Endothelial cell of umbilical vein (primary cell): Measurements from ENCODE around the gene TEK. TPM values are rescaled to one million over a fixed set of nuclear protein-coding genes. Genes with fewer than 3 reads are reported as not detected.

Source experiments
- BruUV-seq: library from RNA; stranded (reverse); fragments of 400-500 nt; replicated peaks from 2 replicates; lab custom pipeline; 2021; lab: Mats Ljungman, UMichigan
- CTCF ChIA-PET: fragments of 300-600, 350-600 bp; sonication (Branson Sonifier 250); formaldehyde crosslinking; loops from one replicate; lab custom pipeline; 2021; ENCODE audit warnings: antibody characterized with exemption, inconsistent platforms; lab: Charles Lee
- POLR2A ChIA-PET: fragments of 300-600, 350-600 bp; sonication (Branson Sonifier 250); formaldehyde crosslinking; loops from one replicate; lab custom pipeline; 2021; ENCODE audit warnings: antibody characterized with exemption, inconsistent platforms; lab: Charles Lee
- DNase-seq: peaks from one replicate; pipeline ENCODE4 v3.0.0-alpha.2; 2011; ENCODE audit warnings: low read depth, low spot score
- FAIRE-seq: peaks from 2 replicates; lab custom pipeline; 2011; peaks lifted over from hg19 to GRCh38; lab: Jason Lieb, UNC
- H2AFZ ChIP-seq: 2 replicates; pipeline ENCODE4 v1.6.0; 2012; ENCODE audit warnings: low read depth, low read length, control low read depth, inconsistent platforms
- H3K27ac ChIP-seq: 2 replicates; pipeline ENCODE4 v1.5.1; 2011; ENCODE audit warnings: low read depth, mild to moderate bottlenecking, control low read depth, low read length, moderate library complexity; ENCODE audit not compliant: insufficient read depth
- H3K27me3 ChIP-seq, 2 experiments: 2 replicates each; pipeline versions ENCODE4 v1.6.0 to v1.6.1; 2011; ENCODE audit warnings: low read length in 2 of 2, mixed read lengths in 1 of 2; ENCODE audit not compliant: control insufficient read depth in 2 of 2, insufficient read depth in 2 of 2
- H3K36me3 ChIP-seq, 2 experiments: 2 replicates in 1 of 2; 3 replicates in 1 of 2; pipeline ENCODE4 v1.5.1; 2011; ENCODE audit warnings: low read length in 2 of 2, mild to moderate bottlenecking in 1 of 2, moderate library complexity in 1 of 2; ENCODE audit not compliant: control insufficient read depth in 2 of 2, insufficient read depth in 2 of 2; ENCODE audit errors: extremely low read depth in 1 of 2
- H3K4me1 ChIP-seq: 3 replicates; pipeline ENCODE4 v1.5.1; 2011; ENCODE audit warnings: mild to moderate bottlenecking, low read length; ENCODE audit not compliant: control insufficient read depth, insufficient read depth; ENCODE audit errors: extremely low read depth
- H3K4me2 ChIP-seq: 2 replicates; pipeline ENCODE4 v1.6.1; 2011; ENCODE audit warnings: low read length, control low read depth, mixed read lengths; ENCODE audit not compliant: insufficient read depth
- H3K4me3 ChIP-seq, 3 experiments: fragments of 200-600 bp in 1 of 3; sonication (generic), shearing (Covaris generic) in 1 of 3; replicated peaks in 1 of 3; 2 replicates each; pipeline ENCODE4 v1.5.1; 2011 to 2016; ENCODE audit warnings: control low read depth in 3 of 3, low read length in 3 of 3, mild to moderate bottlenecking in 2 of 3, inconsistent platforms in 1 of 3, low read depth in 1 of 3, moderate library complexity in 1 of 3; ENCODE audit not compliant: insufficient read depth in 1 of 3
- H3K79me2 ChIP-seq: 2 replicates; pipeline ENCODE4 v1.6.0; 2012; ENCODE audit warnings: low read length, inconsistent platforms; ENCODE audit not compliant: control insufficient read depth, insufficient read depth
- H3K9ac ChIP-seq: replicated peaks from 2 replicates; pipeline ENCODE3; 2011; ENCODE audit warnings: low read length, control low read depth; ENCODE audit not compliant: insufficient read depth; ENCODE audit errors: extremely low read depth
- H3K9me1 ChIP-seq: replicated peaks from 3 replicates; pipeline ENCODE4 v1.6.0; 2011; ENCODE audit warnings: mild to moderate bottlenecking, low read length; ENCODE audit not compliant: control insufficient read depth, insufficient read depth; ENCODE audit errors: extremely low read depth
- H3K9me3 ChIP-seq: replicated peaks from 2 replicates; pipeline ENCODE4 v1.5.1; 2012; ENCODE audit warnings: low read length, inconsistent platforms; ENCODE audit not compliant: control insufficient read depth, insufficient read depth
- H4K20me1 ChIP-seq: replicated peaks from 2 replicates; pipeline ENCODE3; 2011; ENCODE audit warnings: mild to moderate bottlenecking, low read length; ENCODE audit not compliant: control insufficient read depth, insufficient read depth; ENCODE audit errors: extremely low read depth
- EZH2 ChIP-seq: IDR thresholded peaks from 2 replicates; pipeline ENCODE4 v1.6.1; 2012; ENCODE audit warnings: borderline replicate concordance, low read depth, mild to moderate bottlenecking, moderate library complexity, low read length, inconsistent platforms; ENCODE audit not compliant: severe bottlenecking
- FOS ChIP-seq: IDR thresholded peaks from 2 replicates; pipeline ENCODE4 v1.6.1; 2011; ENCODE audit warnings: mild to moderate bottlenecking, low read length, moderate library complexity, borderline replicate concordance; ENCODE audit not compliant: insufficient read depth
- GATA2 ChIP-seq: IDR thresholded peaks from 2 replicates; pipeline ENCODE4 v1.7.0; 2011; ENCODE audit warnings: low read depth, mild to moderate bottlenecking, moderate library complexity, mixed read lengths, low read length; ENCODE audit not compliant: insufficient read length, insufficient read depth
- JUN ChIP-seq: IDR thresholded peaks from 2 replicates; pipeline ENCODE4 v1.6.1; 2011; ENCODE audit warnings: borderline replicate concordance, low read depth; ENCODE audit not compliant: insufficient read length, insufficient read depth
- MYC ChIP-seq: IDR thresholded peaks from one replicate; pipeline ENCODE4 v1.6.1; 2011; ENCODE audit warnings: mild to moderate bottlenecking, low read depth, low read length
- POLR2A ChIP-seq: IDR thresholded peaks from 2 replicates; pipeline ENCODE4 v1.6.1; 2012; ENCODE audit warnings: low read depth, mild to moderate bottlenecking, control low read depth, low read length
- POLR2AphosphoS5 ChIP-seq: IDR thresholded peaks from 2 replicates; pipeline ENCODE4 v1.6.1; 2012; ENCODE audit warnings: low read depth, mild to moderate bottlenecking, control low read depth, low read length, moderate library complexity; ENCODE audit not compliant: insufficient read depth
- dilution Hi-C: fragments of 300-500 bp; cut with MboI; formaldehyde crosslinking; loops from one replicate; pipeline ENCODE4 v1.15.0; 2019; ENCODE audit warnings: low sequenced_read_pairs; ENCODE audit not compliant: extremely low pct_ligation_motif_present
- intact Hi-C: fragments of 100-400 bp; cut with micrococcal nuclease; formaldehyde crosslinking; loops from one replicate; pipeline ENCODE4 v1.10.0; 2022
- polyA plus RNA-seq, 4 experiments: library from polyadenylated mRNA; depleted of rRNA in 3 of 4; stranded (reverse) in 3 of 4; unstranded in 1 of 4; fragments of >200 nt; gene quantifications; 2 replicates each; pipeline versions ENCODE4 v1.2.1 to v1.2.3, GENCODE V29; 2011 to 2012; ENCODE audit warnings: missing spikeins in 1 of 4
- total RNA-seq: library from RNA; stranded (reverse); gene quantifications from 2 replicates; pipeline ENCODE4 v1.2.3, GENCODE V29; 2021
- TF ChIP-seq, protein P1 (sequence below), 2 donors: IDR thresholded peaks; 1 replicate in 1 of 2; 2 replicates in 1 of 2; pipeline ENCODE4 v1.5.1; 2011; ENCODE audit warnings: low read length in 2 of 2, mild to moderate bottlenecking in 2 of 2, moderate library complexity in 2 of 2, control low read depth in 1 of 2, inconsistent platforms in 1 of 2, low read depth in 1 of 2; ENCODE audit not compliant: insufficient read depth in 1 of 2; ENCODE audit errors: extremely low read depth in 1 of 2

The TEK gene
- total and polyA plus RNA-seq, 2 donors (not counting 3 experiments of a cell fraction or from before 2014, with no cell fraction given), result 26.9 to 44.1 TPM

DNA sequence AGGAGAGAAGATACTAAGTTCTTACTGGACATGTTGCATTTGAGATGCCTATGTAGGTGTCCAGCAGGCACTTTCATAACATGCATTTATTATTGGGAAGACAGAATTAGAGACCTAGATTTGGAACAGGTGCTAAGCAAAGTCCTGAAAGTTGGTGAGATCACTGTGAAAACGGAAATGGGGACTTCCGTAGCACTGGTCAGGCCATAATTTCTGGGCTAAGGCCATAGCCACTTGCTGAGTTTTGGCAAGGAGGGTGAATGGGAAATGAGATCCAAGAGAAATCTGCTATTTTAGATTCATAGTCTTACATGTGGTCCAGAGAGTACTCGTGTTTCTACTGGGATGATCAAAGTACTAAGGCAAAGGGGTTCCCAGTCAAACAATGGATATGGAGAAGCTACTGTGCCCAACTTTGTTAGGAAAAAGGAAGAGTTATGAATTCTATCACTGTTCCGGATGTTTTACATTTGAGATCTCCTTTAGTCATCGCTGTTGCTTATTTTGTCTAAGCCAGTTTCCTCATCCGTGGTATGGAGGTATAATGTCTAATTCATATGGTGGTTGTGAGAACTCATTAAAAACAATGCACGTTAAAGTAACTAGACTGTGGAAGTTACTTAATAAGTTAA lies 33.4 kb downstream of the TEK start:
- Histone ChIP-seq H3K36me3 (no peaks in the 10 kb centered on the region), H3K4me3 (peak overlapping the region in 1 of 3 experiments; percentile 34), H3K4me2 (peak overlapping the region; percentile 65), H3K4me1 (peaks cover 33% of the 10 kb centered on the region), H3K9me1 (no peaks in the 10 kb centered on the region), H3K9ac (no peak overlapping the region), H2AFZ (peak overlapping the region; percentile 4), H3K27ac (peak overlapping the region; percentile 68), H3K79me2 (peaks cover 45% of the 10 kb centered on the region), H3K27me3 (no peaks in the 10 kb centered on the region), H3K9me3 (no peaks in the 10 kb centered on the region), H4K20me1 (no peaks in the 10 kb centered on the region)
- POLR2A ChIA-PET, result no interaction called here
- intact Hi-C loops (loop anchor here (1.0 kb wide), 1 partner anchor 17 kb away; no protein-coding TSS in a partner anchor), dilution Hi-C loops (no loop called here)
- BruUV-seq, result TSS peak; percentile 86
- DNase-seq (no peak), FAIRE-seq (peak; percentile 81)
- CTCF ChIA-PET, result interaction anchor here (0.8 to 1.3 kb wide), 5 partner anchors 8 to 109 kb away, joined by 3 to 5 read pairs (median 3); no protein-coding TSS in a partner anchor
- TF ChIP-seq FOS (peak; percentile 30), POLR2A (no peak)

DNA sequence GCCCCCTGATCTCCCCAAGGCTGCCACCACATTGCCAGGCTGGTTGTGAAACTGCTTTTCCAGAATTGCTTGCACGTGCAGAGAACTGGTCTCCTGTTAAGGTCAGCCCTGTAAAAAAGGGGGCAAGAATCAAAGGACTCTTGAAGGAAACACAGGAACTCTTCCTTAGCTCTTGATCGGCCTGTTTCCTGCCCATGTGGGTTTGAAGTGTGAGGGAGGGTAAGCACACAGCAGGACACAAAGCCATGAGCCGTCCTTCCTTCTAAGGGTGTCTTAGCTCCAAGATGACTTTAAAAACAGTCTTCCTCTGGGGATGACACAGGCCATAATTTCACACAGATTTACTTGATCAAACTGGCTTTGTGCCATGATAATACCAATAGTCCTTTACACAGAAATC lies 36.1 kb downstream of the TEK start:
- dilution Hi-C loops, result no loop called here
- no peaks in the 10 kb centered on the region for H3K27me3 ChIP-seq
- no peak overlapping the region for H3K4me3 ChIP-seq
- no peak overlapping the region for H3K4me2 ChIP-seq
- H3K9me3 ChIP-seq, result no peaks in the 10 kb centered on the region
- peaks cover 57% of the 10 kb centered on the region for H3K79me2 ChIP-seq
- TF ChIP-seq MYC, result no peak
- no peak for TF ChIP-seq POLR2AphosphoS5
- TF ChIP-seq GATA2, result no peak
- TF ChIP-seq EZH2, result no peak
- TF ChIP-seq FOS, result no peak
- TF ChIP-seq, protein P1, sequence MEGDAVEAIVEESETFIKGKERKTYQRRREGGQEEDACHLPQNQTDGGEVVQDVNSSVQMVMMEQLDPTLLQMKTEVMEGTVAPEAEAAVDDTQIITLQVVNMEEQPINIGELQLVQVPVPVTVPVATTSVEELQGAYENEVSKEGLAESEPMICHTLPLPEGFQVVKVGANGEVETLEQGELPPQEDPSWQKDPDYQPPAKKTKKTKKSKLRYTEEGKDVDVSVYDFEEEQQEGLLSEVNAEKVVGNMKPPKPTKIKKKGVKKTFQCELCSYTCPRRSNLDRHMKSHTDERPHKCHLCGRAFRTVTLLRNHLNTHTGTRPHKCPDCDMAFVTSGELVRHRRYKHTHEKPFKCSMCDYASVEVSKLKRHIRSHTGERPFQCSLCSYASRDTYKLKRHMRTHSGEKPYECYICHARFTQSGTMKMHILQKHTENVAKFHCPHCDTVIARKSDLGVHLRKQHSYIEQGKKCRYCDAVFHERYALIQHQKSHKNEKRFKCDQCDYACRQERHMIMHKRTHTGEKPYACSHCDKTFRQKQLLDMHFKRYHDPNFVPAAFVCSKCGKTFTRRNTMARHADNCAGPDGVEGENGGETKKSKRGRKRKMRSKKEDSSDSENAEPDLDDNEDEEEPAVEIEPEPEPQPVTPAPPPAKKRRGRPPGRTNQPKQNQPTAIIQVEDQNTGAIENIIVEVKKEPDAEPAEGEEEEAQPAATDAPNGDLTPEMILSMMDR (IDR thresholded peaks at IDR 0.05; ENCODE audit: extremely low read depth in 1 of 2, insufficient read depth in 1 of 2, low read depth in 1 of 2, low read length in 2 of 2), result no peak
- no peak for TF ChIP-seq POLR2A
- TF ChIP-seq JUN, result no peak
- no peaks in the 10 kb centered on the region for H4K20me1 ChIP-seq
- peaks cover 41% of the 10 kb centered on the region for H3K4me1 ChIP-seq
- H3K36me3 ChIP-seq, result no peaks in the 10 kb centered on the region
- H3K27ac ChIP-seq, result no peak overlapping the region
- H2AFZ ChIP-seq, result no peak overlapping the region
- ChIA-PET POLR2A (interaction anchor here (0.8 kb wide), 1 partner anchor 20 kb away, joined by 3 read pairs; no protein-coding TSS in a partner anchor), CTCF (interaction anchor here (1.0 to 1.5 kb wide), 5 partner anchors 10 to 50 kb away, joined by 3 to 6 read pairs (median 4); no protein-coding TSS in a partner anchor)
- intact Hi-C loops, result no loop called here
- FAIRE-seq (peak; percentile 48), DNase-seq (peak; percentile 37)
- no TSS peak for BruUV-seq
- H3K9me1 ChIP-seq, result no peaks in the 10 kb centered on the region
- no peak overlapping the region for H3K9ac ChIP-seq
